Activated CD8-positive, alpha-beta T cell treated with anti-CD3 and anti-CD28 coated beads for 36 hours (primary cell): ENCODE results near the gene PCDH9. TPM values are rescaled to one million over a fixed set of nuclear protein-coding genes. Genes with fewer than 3 reads are reported as not detected.

Source experiments
- ATAC-seq: fragments of 200-7000 bp; cut with Tn5 transposase; one replicate; pipeline ENCODE4 v1.10.0; 2021; ENCODE audit warnings: mild to moderate bottlenecking, moderate library complexity
- CTCF ChIA-PET: fragments of 350-600 bp; sonication (Branson Sonifier 250); formaldehyde crosslinking; loops from one replicate; lab custom pipeline; 2021; ENCODE audit warnings: antibody characterized with exemption; lab: Charles Lee
- POLR2A ChIA-PET: fragments of 350-600 bp; sonication (Branson Sonifier 250); formaldehyde crosslinking; loops from one replicate; lab custom pipeline; 2021; ENCODE audit warnings: antibody characterized with exemption; lab: Charles Lee
- DNase-seq: peaks from one replicate; pipeline ENCODE4 v3.0.0-alpha.2; 2020
- H3K27ac Mint-ChIP-seq: one replicate; pipeline ENCODE4 v1.8.0; 2021; ENCODE audit warnings: mild to moderate bottlenecking, mixed read lengths
- H3K27me3 Mint-ChIP-seq: one replicate; pipeline ENCODE4 v1.8.0; 2021; ENCODE audit warnings: mixed read lengths
- H3K36me3 Mint-ChIP-seq: one replicate; pipeline ENCODE4 v1.8.0; 2021; ENCODE audit warnings: low read depth, mixed read lengths
- H3K4me1 Mint-ChIP-seq: one replicate; pipeline ENCODE4 v1.8.0; 2021; ENCODE audit warnings: low read depth, mixed read lengths
- H3K4me3 Mint-ChIP-seq: one replicate; pipeline ENCODE4 v1.8.0; 2021; ENCODE audit warnings: mild to moderate bottlenecking, moderate library complexity, mixed read lengths
- H3K9me3 Mint-ChIP-seq: one replicate; pipeline ENCODE4 v1.8.0; 2021; ENCODE audit warnings: mixed read lengths
- intact Hi-C: fragments of 100-400 bp; cut with micrococcal nuclease; formaldehyde crosslinking; loops from one replicate; pipeline ENCODE4 v1.10.0; 2022
- total RNA-seq, 2 experiments: library from RNA; stranded (reverse); gene quantifications; one replicate each; pipeline ENCODE4 v1.2.3, GENCODE V29; 2021
- TF ChIP-seq, protein P1 (sequence below): fragments of 200-600 bp; IDR thresholded peaks from one replicate; pipeline ENCODE4 v1.8.0; 2022; ENCODE audit warnings: antibody characterized with exemption, mild to moderate bottlenecking

PCDH9 gene
- total RNA-seq, 2 experiments from 2014 or later = 0.04 to 0.14 TPM

DNA sequence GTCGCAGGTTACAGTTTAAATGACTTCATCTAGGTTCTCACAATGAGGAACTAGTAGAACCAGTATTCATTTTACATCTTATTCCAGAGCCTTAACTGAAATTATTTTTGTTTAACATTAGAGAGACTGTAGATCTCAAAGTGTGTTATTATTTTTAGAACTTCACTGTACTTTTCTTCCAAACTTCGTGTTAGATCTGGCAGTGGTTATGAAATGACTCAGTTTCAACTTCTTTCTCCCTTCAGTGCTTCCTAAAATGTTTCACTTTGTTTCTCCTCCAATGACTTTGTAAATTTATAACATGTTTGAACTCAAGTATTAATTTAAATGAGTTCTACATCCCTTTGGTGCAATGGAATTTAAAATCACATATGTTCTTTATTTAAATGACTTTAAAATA lies 139.3 kb downstream of the PCDH9 start:
- intact Hi-C loops = loop anchor here (5.0 kb wide), 1 partner anchor 146 kb away; no protein-coding TSS in a partner anchor
- Mint-ChIP-seq H3K9me3 (no peaks in the 10 kb centered on the region), H3K27ac (no peak overlapping the region), H3K4me3 (no peak overlapping the region), H3K27me3 (no peaks in the 10 kb centered on the region), H3K36me3 (no peaks in the 10 kb centered on the region), H3K4me1 (no peaks in the 10 kb centered on the region)
- CTCF ChIA-PET = no interaction called here
- POLR2A ChIA-PET = no interaction called here
- no peak for DNase-seq
- ATAC-seq = no peak
- TF ChIP-seq, protein P1, sequence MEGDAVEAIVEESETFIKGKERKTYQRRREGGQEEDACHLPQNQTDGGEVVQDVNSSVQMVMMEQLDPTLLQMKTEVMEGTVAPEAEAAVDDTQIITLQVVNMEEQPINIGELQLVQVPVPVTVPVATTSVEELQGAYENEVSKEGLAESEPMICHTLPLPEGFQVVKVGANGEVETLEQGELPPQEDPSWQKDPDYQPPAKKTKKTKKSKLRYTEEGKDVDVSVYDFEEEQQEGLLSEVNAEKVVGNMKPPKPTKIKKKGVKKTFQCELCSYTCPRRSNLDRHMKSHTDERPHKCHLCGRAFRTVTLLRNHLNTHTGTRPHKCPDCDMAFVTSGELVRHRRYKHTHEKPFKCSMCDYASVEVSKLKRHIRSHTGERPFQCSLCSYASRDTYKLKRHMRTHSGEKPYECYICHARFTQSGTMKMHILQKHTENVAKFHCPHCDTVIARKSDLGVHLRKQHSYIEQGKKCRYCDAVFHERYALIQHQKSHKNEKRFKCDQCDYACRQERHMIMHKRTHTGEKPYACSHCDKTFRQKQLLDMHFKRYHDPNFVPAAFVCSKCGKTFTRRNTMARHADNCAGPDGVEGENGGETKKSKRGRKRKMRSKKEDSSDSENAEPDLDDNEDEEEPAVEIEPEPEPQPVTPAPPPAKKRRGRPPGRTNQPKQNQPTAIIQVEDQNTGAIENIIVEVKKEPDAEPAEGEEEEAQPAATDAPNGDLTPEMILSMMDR = no peak

DNA sequence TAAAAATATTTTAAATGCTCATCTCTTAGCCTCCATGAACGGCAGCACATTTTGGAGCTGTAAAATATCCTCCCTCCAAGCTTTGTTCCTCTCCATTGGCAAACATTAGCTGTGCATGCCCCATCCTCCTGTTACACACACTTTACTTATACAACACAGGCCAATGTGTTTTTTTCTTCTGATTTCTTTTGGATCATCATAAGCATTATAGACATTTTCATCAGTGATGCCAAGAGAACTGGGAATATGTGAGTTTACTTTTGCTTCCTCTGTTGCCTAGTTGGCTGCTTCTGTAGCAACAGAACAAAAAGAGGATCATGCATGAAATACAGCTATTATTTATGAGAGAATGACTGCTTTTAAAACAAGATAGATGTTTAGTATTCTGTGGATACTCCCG lies 142.6 kb downstream of the PCDH9 start:
- no peaks in the 10 kb centered on the region for H3K36me3 Mint-ChIP-seq
- ATAC-seq = no peak
- no peaks in the 10 kb centered on the region for H3K9me3 Mint-ChIP-seq
- intact Hi-C loops = no loop called here
- no peak overlapping the region for H3K27ac Mint-ChIP-seq
- H3K4me3 Mint-ChIP-seq = no peak overlapping the region
- H3K4me1 Mint-ChIP-seq = no peaks in the 10 kb centered on the region
- TF ChIP-seq, protein P1 = no peak
- H3K27me3 Mint-ChIP-seq = no peaks in the 10 kb centered on the region
- DNase-seq = no peak
- ChIA-PET CTCF (interaction anchor here (1.1 kb wide), 1 partner anchor 19 kb away, joined by 3 read pairs; no protein-coding TSS in a partner anchor), POLR2A (no interaction called here)

- no peaks in the 10 kb centered on the region for H3K36me3 Mint-ChIP-seq
- POLR2A ChIA-PET = no interaction called here
- no peak for ATAC-seq
Measured at GRCh38 chr13:67086260-67086659, 143.9 kb downstream of the PCDH9 start.

DNA sequence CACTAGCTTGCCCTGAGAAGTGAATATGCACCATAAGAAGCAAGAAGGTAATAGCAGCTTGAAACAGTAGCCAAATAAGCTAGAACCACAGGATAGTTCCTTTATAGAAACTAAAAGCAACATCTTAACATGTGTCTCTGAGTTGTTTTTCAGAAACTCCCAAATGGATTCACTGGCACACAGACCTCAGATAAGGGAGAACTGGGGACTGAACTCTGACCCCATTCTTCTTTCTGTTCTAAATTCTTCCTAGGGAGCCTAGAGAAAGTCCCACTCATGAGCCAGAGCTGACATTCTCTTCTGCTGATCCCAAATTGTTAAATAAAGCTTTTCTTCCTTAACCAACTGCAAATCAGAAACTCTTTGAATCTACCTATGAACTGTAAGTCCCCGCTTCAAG lies 146.1 kb downstream of the PCDH9 start:
- no peak overlapping the region for H3K27ac Mint-ChIP-seq
- no peak for DNase-seq
- no peaks in the 10 kb centered on the region for H3K9me3 Mint-ChIP-seq
- POLR2A ChIA-PET = no interaction called here
- H3K27me3 Mint-ChIP-seq = no peaks in the 10 kb centered on the region
- H3K4me1 Mint-ChIP-seq = no peaks in the 10 kb centered on the region
- TF ChIP-seq, protein P1 = no peak
- intact Hi-C loops = no loop called here
- CTCF ChIA-PET = interaction anchor here (0.8 kb wide), 1 partner anchor 9 kb away, joined by 3 read pairs; no protein-coding TSS in a partner anchor
- ATAC-seq = no peak
- no peak overlapping the region for H3K4me3 Mint-ChIP-seq
- H3K36me3 Mint-ChIP-seq = no peaks in the 10 kb centered on the region

More at GRCh38 chr13:67086260-67086659, 143.9 kb downstream of the PCDH9 start:
- H3K9me3 Mint-ChIP-seq = no peaks in the 10 kb centered on the region
- intact Hi-C loops = no loop called here
- no peaks in the 10 kb centered on the region for H3K27me3 Mint-ChIP-seq
- no peak overlapping the region for H3K4me3 Mint-ChIP-seq
- CTCF ChIA-PET = no interaction called here
- no peak for DNase-seq
- no peak overlapping the region for H3K27ac Mint-ChIP-seq
- TF ChIP-seq, protein P1 = no peak
- no peaks in the 10 kb centered on the region for H3K4me1 Mint-ChIP-seq

- Mint-ChIP-seq H3K4me3 (no peak overlapping the region), H3K36me3 (no peaks in the 10 kb centered on the region), H3K27me3 (no peaks in the 10 kb centered on the region), H3K4me1 (no peaks in the 10 kb centered on the region), H3K9me3 (no peaks in the 10 kb centered on the region), H3K27ac (no peak overlapping the region)
- intact Hi-C loops = no loop called here
- ChIA-PET CTCF (interaction anchor here (0.8 kb wide), 1 partner anchor 9 kb away, joined by 3 read pairs; no protein-coding TSS in a partner anchor), POLR2A (no interaction called here)
- ATAC-seq (no peak), DNase-seq (no peak)
- TF ChIP-seq, protein P1 = no peak
Measured at GRCh38 chr13:67083519-67083918, 146.6 kb downstream of the PCDH9 start.
